Nephron progenitor cell (in vitro differentiated cells): ENCODE data around the gene FASTK.

ENCODE experiments used
- DNase-seq: peaks from one replicate; pipeline ENCODE4 v3.0.0; 2021
- H3K27ac Mint-ChIP-seq: 2 replicates; pipeline ENCODE4 v1.8.0; 2021; ENCODE audit warnings: mild to moderate bottlenecking, moderate library complexity, mixed read lengths
- H3K27me3 Mint-ChIP-seq: 2 replicates; pipeline ENCODE4 v1.8.0; 2021; ENCODE audit warnings: mild to moderate bottlenecking, low read depth, mixed read lengths; ENCODE audit not compliant: poor library complexity
- H3K36me3 Mint-ChIP-seq: 2 replicates; pipeline ENCODE4 v1.8.0; 2021; ENCODE audit warnings: low read depth, mixed read lengths
- H3K4me1 Mint-ChIP-seq: 2 replicates; pipeline ENCODE4 v1.8.0; 2021; ENCODE audit warnings: mixed read lengths
- H3K4me3 Mint-ChIP-seq: 2 replicates; pipeline ENCODE4 v1.8.0; 2021; ENCODE audit warnings: mild to moderate bottlenecking, moderate library complexity, mixed read lengths
- H3K9me3 Mint-ChIP-seq: 2 replicates; pipeline ENCODE4 v1.8.0; 2021; ENCODE audit warnings: mild to moderate bottlenecking, moderate library complexity, mixed read lengths
- CTCF ChIP-seq: fragments of 200-600 bp; sonication (generic); IDR thresholded peaks from 2 replicates; pipeline ENCODE4 v1.5.0; 2021; ENCODE audit warnings: antibody characterized with exemption

FASTK gene

GRCh38 chr7:151073990-151074389 is 6.6 kb downstream of the FASTK start:
- H3K27ac Mint-ChIP-seq: no peak overlapping the region
- no peak for DNase-seq
- no peak overlapping the region for H3K4me3 Mint-ChIP-seq
- no peak for TF ChIP-seq CTCF
- H3K36me3 Mint-ChIP-seq: peaks cover 22% of the 10 kb centered on the region
- no peaks in the 10 kb centered on the region for H3K27me3 Mint-ChIP-seq
- H3K9me3 Mint-ChIP-seq: no peaks in the 10 kb centered on the region
- H3K4me1 Mint-ChIP-seq: peaks cover 11% of the 10 kb centered on the region

GRCh38 chr7:151071032-151071866 is 9.4 kb downstream of the FASTK start:
- peaks cover 33% of the 10 kb centered on the region for H3K36me3 Mint-ChIP-seq
- DNase-seq: no peak
- H3K27me3 Mint-ChIP-seq: no peaks in the 10 kb centered on the region
- TF ChIP-seq CTCF: no peak
- H3K27ac Mint-ChIP-seq: no peak overlapping the region
- H3K4me1 Mint-ChIP-seq: no peaks in the 10 kb centered on the region
- H3K4me3 Mint-ChIP-seq: no peak overlapping the region
- no peaks in the 10 kb centered on the region for H3K9me3 Mint-ChIP-seq

DNA sequence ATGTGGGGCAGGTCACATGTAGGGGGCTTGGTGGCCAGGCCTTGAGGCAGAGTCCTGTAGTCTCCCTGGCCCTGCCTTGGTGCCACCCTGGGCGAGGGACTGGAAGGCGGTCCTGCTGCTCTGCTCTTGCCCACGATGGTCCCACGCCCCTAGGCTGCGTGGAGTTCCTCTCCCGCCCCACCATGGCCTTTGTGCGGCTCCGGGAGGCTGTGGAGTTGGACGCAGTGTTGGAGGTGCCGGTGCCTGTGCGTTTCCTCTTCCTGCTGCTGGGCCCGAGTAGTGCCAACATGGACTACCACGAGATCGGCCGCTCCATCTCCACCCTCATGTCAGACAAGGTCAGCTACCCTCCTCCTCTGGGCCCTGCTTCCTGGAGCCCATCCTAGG is 10.0 kb downstream of the FASTK start:
- no peak for DNase-seq
- Mint-ChIP-seq H3K4me1 (no peaks in the 10 kb centered on the region), H3K27me3 (no peaks in the 10 kb centered on the region), H3K4me3 (no peak overlapping the region), H3K27ac (no peak overlapping the region), H3K9me3 (no peaks in the 10 kb centered on the region), H3K36me3 (peaks cover 26% of the 10 kb centered on the region)
- TF ChIP-seq CTCF: no peak

- H3K9me3 Mint-ChIP-seq: no peaks in the 10 kb centered on the region
Observed at GRCh38 chr7:151069841-151070573, 10.6 kb downstream of the FASTK start.

DNA sequence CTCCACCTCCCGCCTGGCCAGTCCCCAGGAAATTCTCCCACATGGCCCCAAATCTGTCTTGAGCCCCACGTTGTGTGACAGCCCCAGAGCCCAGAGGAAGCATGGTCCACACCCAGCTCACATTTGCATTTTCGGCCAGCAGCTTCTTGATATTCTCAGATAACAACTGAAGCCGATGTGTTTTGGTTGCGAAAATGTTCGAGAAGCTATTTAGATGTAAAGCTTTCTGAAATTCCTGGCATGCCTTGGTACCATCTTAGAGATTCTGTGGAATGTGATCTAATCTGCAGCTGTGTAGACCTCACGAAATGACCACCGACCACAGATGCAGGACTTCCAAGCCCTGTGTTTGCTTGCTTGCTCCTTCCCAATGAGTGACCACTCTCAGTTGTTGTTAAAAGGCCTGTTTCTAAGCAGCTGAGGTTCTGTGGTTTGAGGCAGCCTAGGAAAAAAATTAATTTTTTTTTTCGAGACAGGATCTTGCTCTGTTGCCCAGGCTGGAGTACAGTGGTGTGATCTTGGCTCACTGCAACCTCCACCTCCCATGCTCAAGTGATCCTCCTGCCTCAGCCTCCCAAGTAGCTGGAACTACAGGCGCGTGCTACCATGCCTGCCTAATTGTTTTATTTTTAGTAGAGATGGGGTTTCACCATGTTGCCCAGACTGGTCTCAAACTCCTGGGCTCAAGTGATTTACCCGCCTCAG is 12.4 kb downstream of the FASTK start:
- Mint-ChIP-seq H3K4me1 (peaks cover 5% of the 10 kb centered on the region), H3K36me3 (peaks cover 29% of the 10 kb centered on the region), H3K27ac (no peak overlapping the region), H3K27me3 (peaks cover 3% of the 10 kb centered on the region), H3K4me3 (no peak overlapping the region), H3K9me3 (no peaks in the 10 kb centered on the region)
- no peak for DNase-seq
- TF ChIP-seq CTCF: no peak

More at GRCh38 chr7:151069841-151070573, 10.6 kb downstream of the FASTK start:
- Mint-ChIP-seq H3K36me3 (peaks cover 29% of the 10 kb centered on the region), H3K4me1 (no peaks in the 10 kb centered on the region), H3K27ac (no peak overlapping the region), H3K4me3 (no peak overlapping the region), H3K27me3 (peaks cover 3% of the 10 kb centered on the region)
- TF ChIP-seq CTCF: no peak
- no peak for DNase-seq
